NK-92 treated with Interleukin-12 subunit alpha and Interleukin-12 subunit beta, amount 100 ng/mL, for 24 hours (cell line): ENCODE measurements around the gene ZFP90.
A peak's percentile ranks its signal among the peaks of the same experiment; 100 is the strongest.

Experiments used
- DNase-seq: peaks from one replicate; lab custom pipeline; 2025; lab: John Stamatoyannopoulos, UW

The ZFP90 gene

DNA sequence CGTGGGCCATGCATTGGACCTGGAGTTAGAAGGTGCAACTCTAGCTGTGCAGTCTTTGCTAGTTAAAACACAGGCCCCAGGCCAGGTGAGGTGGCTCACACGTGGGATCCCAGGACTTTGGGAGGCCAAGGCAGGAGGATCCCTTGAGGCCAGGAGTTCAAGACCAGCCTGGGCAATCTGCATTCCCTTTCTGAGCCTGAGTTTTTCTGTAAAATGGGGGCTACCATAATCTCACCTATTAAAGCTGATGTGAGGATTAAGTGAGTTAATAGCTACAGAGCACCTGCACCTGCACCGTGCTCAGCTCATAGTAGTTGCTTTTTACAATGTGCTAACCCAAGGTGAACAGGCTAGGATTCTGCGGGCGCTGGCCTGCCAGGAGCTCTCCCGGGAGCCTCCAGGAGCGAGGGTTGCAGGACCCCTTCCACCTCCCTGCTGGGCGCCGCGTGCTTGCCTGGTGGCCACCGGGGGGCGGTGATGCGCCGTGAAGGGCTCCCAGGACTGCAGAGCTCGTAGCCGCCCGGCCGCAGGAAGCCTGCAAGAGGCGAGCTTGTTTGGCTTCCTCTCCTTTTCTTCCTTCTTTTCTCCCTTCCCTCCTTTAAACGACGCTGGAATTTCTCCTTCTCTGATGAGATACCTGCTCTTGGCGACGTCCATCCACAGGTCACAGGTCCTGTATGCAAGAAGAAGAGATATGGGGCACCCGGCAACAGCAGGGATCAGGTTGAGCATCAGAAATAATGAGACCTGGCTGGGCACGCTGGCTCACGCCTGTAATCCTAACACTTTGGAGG lies 51.3 kb downstream of the ZFP90 start:
- DNase-seq = peak; percentile 3

DNA sequence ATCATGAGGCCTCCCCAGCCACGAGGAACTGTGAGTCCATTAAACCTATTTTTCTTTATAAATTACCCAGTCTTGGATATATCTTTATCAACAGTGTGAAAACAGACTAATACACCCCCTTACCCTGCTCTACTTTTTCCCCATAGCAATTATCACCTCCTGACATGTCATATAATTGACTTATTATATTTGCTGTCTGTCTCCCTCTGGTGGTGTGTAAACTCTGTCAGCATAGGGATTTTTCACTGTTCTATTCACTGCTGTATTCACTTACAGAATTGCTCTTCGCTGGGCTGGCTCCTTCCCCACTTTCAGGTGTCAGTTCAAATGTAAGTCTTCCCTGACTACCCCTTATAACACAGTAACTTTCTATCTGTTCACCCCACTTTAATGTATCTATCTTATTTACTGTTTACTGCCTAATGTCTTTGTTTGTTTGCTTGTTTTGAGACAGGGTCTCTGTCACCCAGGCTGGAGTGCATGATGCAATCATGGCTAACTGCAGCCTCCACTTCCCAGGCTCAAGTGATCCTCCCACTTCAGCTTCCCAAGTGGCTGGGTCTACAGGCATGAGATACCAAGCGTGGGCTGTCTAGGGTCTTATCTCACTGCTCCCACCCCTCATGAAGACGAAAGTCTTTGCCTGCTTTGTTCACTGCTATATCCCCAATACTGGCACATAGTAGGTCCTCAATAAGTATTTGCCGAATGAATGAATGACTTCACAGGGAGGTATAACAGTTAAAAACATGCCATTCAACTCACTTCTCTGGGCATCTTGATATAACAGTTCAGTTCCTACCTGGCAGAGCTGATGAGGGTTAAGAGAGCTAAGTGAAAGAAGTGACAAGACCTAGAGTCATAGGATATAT lies 53.6 kb downstream of the ZFP90 start:
- no peak for DNase-seq

DNA sequence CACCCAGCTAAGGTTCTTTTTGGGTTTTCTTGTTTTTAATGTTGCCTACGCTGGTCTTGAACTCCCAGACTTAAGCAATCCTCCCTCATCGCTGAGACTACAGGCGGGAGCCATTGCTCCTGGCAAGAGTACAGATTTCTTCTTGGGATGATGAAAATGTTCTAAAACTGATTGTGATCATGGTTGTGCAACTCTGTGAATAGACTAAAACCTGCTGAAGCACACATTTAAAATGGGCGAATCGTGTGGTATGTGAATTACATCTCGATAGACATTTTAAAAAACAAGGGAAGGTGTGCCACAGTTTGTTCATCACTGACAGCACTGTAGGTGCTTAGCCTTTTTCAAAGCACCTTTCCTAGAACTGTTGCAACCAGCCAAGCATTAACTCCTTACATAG lies 57.2 kb downstream of the ZFP90 start:
- DNase-seq = no peak

DNA sequence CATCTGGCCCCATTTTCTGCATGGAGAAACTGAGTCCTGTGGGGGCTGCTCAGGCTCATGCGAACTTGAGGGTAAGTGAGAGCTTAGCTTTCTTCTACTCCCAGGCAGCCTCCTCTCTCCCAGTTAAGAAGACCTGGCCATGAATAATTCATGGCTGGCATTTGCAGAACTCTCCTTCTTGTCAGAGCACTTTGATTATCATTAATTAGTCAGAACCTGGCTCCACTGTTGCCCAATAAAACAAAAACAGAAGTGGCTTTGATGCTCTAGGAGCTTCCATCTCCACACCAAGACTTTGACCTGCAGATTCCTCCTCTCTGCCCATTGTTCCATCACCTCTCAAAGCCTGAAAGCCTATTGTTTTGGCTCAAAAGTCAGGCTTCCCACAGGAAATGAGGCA lies 60.5 kb downstream of the ZFP90 start:
- no peak for DNase-seq

DNA sequence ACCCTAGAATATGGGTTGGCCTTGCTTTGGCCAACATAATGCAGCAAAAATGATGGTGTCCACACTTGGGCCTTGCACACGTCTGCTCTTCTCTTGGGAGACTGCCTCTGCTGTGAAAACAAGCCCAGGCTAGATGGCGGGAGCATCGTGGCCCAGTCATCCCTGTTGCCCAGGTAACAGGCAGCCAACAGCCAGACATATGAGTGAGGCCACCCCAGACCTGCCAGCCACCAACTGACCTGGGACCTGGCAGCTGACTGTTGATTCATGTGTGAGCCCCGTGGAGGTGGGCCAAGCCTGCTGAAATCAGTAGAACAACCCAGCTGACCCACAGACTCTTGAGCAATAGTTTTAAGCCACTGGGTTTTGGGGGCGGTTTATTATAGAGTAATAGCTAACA lies 66.7 kb downstream of the ZFP90 start:
- no peak for DNase-seq

GRCh38 chr16:68607443-68607842 lies 68.4 kb downstream of the ZFP90 start:
- no peak for DNase-seq

GRCh38 chr16:68608330-68608729 lies 69.2 kb downstream of the ZFP90 start:
- DNase-seq = no peak

- no peak for DNase-seq
These were observed 73.9 kb downstream of the ZFP90 start for GRCh38 chr16:68612996-68613395.

- DNase-seq = no peak
These were observed 78.6 kb downstream of the ZFP90 start for GRCh38 chr16:68617734-68618133.
